ENCODE results near the gene RNPC3. TPM values are rescaled to one million over a fixed set of nuclear protein-coding genes. Genes with fewer than 3 reads are reported as not detected.
"Not testable (repeated sequence)": the region's sequence is repeated elsewhere in the genome, so short reads cannot be mapped to it uniquely, and the experiment has no call there.

RNPC3 gene
- total RNA-seq, 1 donor from 2014 or later = 9.6 TPM

- no peak for DNase-seq (ENCODE audit: low spot score)
These were observed 34.9 kb downstream of the RNPC3 start for GRCh38 chr1:103560427-103560826.

DNA sequence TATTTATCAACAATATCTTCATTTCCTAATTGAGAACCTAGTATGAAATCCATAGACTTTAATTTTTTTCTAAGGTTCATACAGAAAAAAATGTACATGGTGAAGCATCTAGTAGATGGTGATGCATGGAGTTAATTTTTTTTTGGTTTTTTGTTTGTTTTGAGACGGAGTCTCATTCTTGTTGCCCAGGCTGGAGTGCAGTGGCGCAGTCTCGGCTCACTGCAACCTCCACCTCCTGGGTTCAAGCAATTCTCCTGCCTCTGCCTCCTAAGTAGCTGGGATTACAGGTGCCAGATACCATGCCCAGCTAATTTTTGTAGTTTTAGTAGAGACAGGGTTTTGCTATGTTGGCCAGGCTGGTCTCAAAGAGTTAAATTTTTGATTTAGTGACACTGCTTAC lies 35.6 kb downstream of the RNPC3 start:
- DNase-seq (ENCODE audit: low spot score) = not testable (repeated sequence)

DNA sequence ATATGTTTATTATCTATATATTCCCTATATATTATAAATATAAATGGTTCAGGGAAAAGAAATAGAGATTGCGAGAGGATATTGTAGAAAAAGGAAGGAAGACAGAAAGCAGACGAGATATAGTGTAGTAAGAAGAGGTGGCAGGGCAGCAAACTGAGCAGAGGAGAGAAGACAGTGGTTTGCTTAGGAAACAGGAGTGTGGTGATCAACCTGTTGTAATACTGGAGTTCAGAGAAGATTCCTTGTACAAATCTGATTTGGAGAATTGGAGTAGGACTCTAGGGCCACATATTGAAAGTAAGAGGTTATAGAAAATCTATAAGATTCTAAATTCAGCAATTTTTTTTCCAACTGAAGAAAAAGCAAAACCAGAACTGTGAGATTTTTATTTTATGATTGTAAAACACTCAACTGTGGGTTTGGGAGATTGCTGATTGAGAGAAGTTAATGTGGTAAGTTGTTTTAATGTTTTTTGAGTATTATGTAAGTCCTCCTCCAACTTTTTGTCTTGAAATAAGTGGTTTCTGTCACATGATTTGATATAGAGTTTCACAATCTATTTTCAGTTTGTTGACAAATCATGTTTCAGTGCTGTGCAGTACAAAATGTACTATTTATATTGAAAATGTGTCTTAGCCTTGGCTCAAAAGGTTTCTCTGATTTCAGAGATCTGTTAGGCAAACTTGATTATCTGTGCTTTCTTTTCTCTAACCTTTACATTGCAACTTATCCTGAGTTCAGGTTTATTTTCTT lies 36.3 kb downstream of the RNPC3 start:
- DNase-seq (ENCODE audit: low spot score) = no peak

GRCh38 chr1:103563056-103563455 lies 37.6 kb downstream of the RNPC3 start:
- DNase-seq (ENCODE audit: low spot score) = no peak

- no peak for DNase-seq (ENCODE audit: low spot score)
These were observed 44.0 kb downstream of the RNPC3 start for GRCh38 chr1:103569493-103569892.

DNA sequence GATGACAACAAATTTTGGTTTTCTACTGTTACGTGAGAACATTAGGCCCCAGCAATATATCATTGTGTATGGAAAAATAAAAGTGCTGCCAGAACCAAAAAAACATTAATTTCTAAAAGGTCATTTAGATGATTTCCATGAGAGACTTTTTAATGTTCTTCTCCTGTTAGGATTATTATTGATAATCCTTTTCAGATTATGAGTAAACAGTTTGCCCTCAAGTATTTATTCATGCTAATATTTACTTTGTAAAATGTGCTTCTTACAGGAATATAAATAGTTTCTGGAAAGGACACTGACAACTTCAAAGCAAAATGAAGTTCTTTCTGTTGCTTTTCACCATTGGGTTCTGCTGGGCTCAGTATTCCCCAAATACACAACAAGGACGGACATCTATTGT lies 45.8 kb downstream of the RNPC3 start, which contains the start of gene AMY2B:
TSS of gene AMY2B (plus strand) at position 301 of the 400 bp plus-strand sequence. CDS start at position 315, 14 bp downstream.
- not testable (repeated sequence) for DNase-seq (ENCODE audit: low spot score)

- peak; percentile 17 for DNase-seq (ENCODE audit: low spot score)
These were observed 50.6 kb downstream of the RNPC3 start for GRCh38 chr1:103576065-103576464.

DNA sequence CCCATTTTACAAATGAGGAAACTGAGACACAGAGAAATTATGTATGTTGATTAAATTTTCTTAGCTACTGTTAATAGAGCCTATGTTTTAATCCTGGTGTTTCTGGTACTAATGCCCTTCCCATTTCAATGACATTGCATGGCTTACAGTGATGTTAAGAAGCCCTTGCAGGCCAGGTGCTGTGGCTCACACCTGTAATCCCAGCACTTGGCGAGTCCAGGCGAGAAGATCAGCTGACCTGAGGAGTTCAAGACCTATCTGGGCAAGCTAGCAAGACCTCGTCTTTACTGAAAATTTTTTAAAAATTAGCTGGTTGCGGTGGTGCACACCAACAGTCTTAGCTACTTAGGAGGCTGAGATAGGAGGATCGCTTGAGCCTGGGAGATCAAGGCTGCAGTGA lies 51.3 kb downstream of the RNPC3 start:
- DNase-seq (ENCODE audit: low spot score) = not testable (repeated sequence)

DNA sequence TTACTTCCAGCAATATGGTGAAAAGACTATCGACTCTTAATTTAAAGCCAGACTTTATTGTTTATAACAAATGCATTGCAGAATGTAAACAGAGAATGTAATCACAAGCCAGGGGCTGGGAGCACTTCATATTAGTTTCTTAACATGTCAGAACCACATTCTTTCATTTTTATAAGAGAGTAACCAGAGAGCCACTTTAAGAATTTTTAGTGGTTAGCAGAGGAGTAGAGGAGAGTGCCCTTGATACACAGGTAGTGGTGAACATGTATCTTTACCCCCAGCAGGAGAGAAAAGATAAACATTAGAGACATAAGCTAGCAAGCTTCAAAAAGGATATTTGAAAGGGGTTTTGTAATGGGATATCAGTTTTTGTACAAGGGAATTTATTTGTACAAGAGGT lies 57.0 kb downstream of the RNPC3 start:
- DNase-seq (ENCODE audit: low spot score) = no peak

GRCh38 chr1:103583887-103584286 lies 58.4 kb downstream of the RNPC3 start:
- no peak for DNase-seq (ENCODE audit: low spot score)

DNA sequence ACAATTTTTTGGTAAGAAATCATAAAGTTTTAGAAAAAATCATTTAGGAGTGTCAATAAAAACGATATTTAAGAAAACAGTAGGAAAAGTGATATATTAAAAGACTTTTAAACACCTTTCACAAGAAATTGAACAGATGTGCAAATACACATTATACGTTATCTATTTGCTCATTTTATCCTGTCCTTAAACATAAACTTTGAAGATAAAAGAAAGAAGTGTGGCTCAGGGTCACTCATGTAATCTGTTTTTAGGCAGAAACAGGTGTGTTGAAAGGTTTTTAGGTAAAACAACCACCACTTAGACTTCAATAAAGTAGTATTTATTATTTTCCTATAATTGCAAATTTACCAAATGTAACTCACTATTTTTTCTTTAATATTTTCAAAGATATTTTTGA lies 59.0 kb downstream of the RNPC3 start:
- DNase-seq (ENCODE audit: low spot score) = no peak

- not testable (repeated sequence) for DNase-seq (ENCODE audit: low spot score)
These were observed 77.2 kb downstream of the RNPC3 start for GRCh38 chr1:103602740-103603139.

Other genes starting within 250 kb of the RNPC3 start
- gene AMY2B, start 45.9 kb downstream of the RNPC3 start, total RNA-seq (ENCODE audit: insufficient read depth, low replicate concordance) = 43.1 TPM
- 26.2 TPM for gene AMY2A, start 91.7 kb downstream of the RNPC3 start, total RNA-seq (ENCODE audit: insufficient read depth, low replicate concordance)
- gene AMY1A, start 130.1 kb downstream of the RNPC3 start, total RNA-seq (ENCODE audit: insufficient read depth, low replicate concordance) = 0.48 TPM
- 0.48 TPM for gene AMY1B, start 170.5 kb downstream of the RNPC3 start, total RNA-seq (ENCODE audit: insufficient read depth, low replicate concordance)
- not detected for gene AMY1C, start 224.2 kb downstream of the RNPC3 start, total RNA-seq (ENCODE audit: insufficient read depth, low replicate concordance)